ENCODE results near the gene TOM1. TPM values are rescaled to one million over a fixed set of nuclear protein-coding genes. Genes with fewer than 3 reads are reported as not detected.

The TOM1 gene
- total and polyA plus RNA-seq, 4 donors: 17.9 to 53.0 (median 50.5) TPM

- TF ChIP-seq RAD21 (IDR thresholded peaks at IDR 0.05): no peak
Observed at GRCh38 chr22:35354068-35354467, 54.4 kb downstream of the TOM1 start (continued).

GRCh38 chr22:35357883-35358621 lies 58.4 kb downstream of the TOM1 start:
- no peak overlapping the region for H3K27ac ChIP-seq (ENCODE audit: low read depth in 1 of 2, low read length in 2 of 2)

DNA sequence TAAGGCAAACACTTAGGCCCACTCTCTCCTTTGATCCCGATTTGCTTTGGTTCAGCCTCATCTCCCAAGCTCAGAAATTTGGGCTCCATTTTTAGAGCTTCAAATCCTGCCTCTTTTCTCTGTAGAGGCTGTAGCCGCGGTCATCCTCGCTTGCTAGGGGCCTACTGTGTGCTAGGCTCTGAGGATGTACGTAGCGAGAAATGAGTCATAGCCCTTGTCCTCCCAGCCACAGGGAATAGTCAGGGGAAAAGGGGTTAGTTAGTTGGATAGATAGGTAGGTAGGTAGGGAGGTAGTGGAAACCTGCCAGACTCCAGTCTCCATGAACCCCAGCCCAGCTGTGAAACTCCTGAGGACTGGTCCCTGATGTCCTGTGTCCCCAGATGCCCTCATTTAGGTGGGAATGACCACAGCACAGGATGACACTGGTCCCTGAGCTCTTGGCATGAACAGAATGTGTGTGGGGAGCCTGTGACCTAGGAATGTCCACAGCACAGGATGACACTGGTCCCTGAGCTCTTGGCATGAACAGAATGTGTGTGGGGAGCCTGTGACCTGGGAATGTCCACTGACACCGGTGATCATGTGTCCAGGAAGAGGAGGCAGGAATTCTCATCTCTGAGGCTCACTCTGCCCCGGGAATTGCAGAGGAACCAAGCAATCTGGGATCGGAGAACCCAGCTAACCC lies 59.8 kb downstream of the TOM1 start:
- no peak for TF ChIP-seq SP1 (IDR thresholded peaks at IDR 0.05)
- no peak for TF ChIP-seq JUND (IDR thresholded peaks at IDR 0.05)
- no peak for TF ChIP-seq HNF4A (conservative IDR thresholded peaks at IDR 0.05)
- TF ChIP-seq, protein P1, sequence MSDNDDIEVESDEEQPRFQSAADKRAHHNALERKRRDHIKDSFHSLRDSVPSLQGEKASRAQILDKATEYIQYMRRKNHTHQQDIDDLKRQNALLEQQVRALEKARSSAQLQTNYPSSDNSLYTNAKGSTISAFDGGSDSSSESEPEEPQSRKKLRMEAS (IDR thresholded peaks at IDR 0.05): no peak
- no peak for TF ChIP-seq FOXA1 (IDR thresholded peaks at IDR 0.05)
- no peak for TF ChIP-seq RXRA (IDR thresholded peaks at IDR 0.05)
- no peak for TF ChIP-seq NR2F2 (IDR thresholded peaks at IDR 0.05)
- TF ChIP-seq HNF4G (IDR thresholded peaks at IDR 0.05): no peak
- TF ChIP-seq GABPA (IDR thresholded peaks at IDR 0.05 in 1 of 2, conservative IDR thresholded peaks at IDR 0.05 in 1 of 2): no peak
- TF ChIP-seq REST (IDR thresholded peaks at IDR 0.05): no peak
- TF ChIP-seq, protein P2, sequence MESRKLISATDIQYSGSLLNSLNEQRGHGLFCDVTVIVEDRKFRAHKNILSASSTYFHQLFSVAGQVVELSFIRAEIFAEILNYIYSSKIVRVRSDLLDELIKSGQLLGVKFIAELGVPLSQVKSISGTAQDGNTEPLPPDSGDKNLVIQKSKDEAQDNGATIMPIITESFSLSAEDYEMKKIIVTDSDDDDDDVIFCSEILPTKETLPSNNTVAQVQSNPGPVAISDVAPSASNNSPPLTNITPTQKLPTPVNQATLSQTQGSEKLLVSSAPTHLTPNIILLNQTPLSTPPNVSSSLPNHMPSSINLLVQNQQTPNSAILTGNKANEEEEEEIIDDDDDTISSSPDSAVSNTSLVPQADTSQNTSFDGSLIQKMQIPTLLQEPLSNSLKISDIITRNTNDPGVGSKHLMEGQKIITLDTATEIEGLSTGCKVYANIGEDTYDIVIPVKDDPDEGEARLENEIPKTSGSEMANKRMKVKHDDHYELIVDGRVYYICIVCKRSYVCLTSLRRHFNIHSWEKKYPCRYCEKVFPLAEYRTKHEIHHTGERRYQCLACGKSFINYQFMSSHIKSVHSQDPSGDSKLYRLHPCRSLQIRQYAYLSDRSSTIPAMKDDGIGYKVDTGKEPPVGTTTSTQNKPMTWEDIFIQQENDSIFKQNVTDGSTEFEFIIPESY (IDR thresholded peaks at IDR 0.05): no peak
- TF ChIP-seq EGR1 (IDR thresholded peaks at IDR 0.05; ENCODE audit: low read depth in 2 of 2): no peak
- TF ChIP-seq TAF1 (conservative IDR thresholded peaks at IDR 0.05): no peak
- TF ChIP-seq FOXA2 (IDR thresholded peaks at IDR 0.05): no peak
- no peak for TF ChIP-seq RAD21 (IDR thresholded peaks at IDR 0.05)
- no peak for TF ChIP-seq YY1 (IDR thresholded peaks at IDR 0.05)
- TF ChIP-seq ATF3 (IDR thresholded peaks at IDR 0.05): no peak
- TF ChIP-seq CTCF (IDR thresholded peaks at IDR 0.05; ENCODE audit: low read depth, low read length, missing input control): no peak
- DNase-seq (ENCODE audit: low spot score): no peak
- 89% methylated on average over 9 of the region's 9 CpGs for WGBS
- Histone ChIP-seq H3K9me3 (ENCODE audit: control insufficient read depth in 4 of 4, low read length in 3 of 4) (no peaks in the 10 kb centered on the region), H3K4me3 (ENCODE audit: low read depth in 1 of 3, low read length in 3 of 3) (no peak overlapping the region), H3K9ac (ENCODE audit: low read depth in 1 of 2, low read length in 2 of 2) (no peak overlapping the region), H3K36me3 (ENCODE audit: control insufficient read depth in 4 of 4, insufficient read depth in 3 of 4, low read depth in 1 of 4, low read length in 3 of 4) (no peaks in the 10 kb centered on the region), H3K4me1 (ENCODE audit: control insufficient read depth in 4 of 4, insufficient read depth in 4 of 4, low read length in 3 of 4) (no peaks in the 10 kb centered on the region), H3K27ac (ENCODE audit: low read depth in 1 of 2, low read length in 2 of 2) (no peak overlapping the region), H3K27me3 (ENCODE audit: control insufficient read depth in 4 of 4, insufficient read depth in 4 of 4, low read length in 3 of 4) (no peaks in the 10 kb centered on the region)

More at GRCh38 chr22:35357883-35358621, 58.4 kb downstream of the TOM1 start:
- no peaks in the 10 kb centered on the region for H3K36me3 ChIP-seq (ENCODE audit: control insufficient read depth in 4 of 4, insufficient read depth in 3 of 4, low read depth in 1 of 4, low read length in 3 of 4)
- no peaks in the 10 kb centered on the region for H3K9me3 ChIP-seq (ENCODE audit: control insufficient read depth in 4 of 4, low read length in 3 of 4)
- H3K9ac ChIP-seq (ENCODE audit: low read depth in 1 of 2, low read length in 2 of 2): no peak overlapping the region
- no peaks in the 10 kb centered on the region for H3K4me1 ChIP-seq (ENCODE audit: control insufficient read depth in 4 of 4, insufficient read depth in 4 of 4, low read length in 3 of 4)
- 72% methylated on average over 6 of the region's 6 CpGs for WGBS
- no peak overlapping the region for H3K4me3 ChIP-seq (ENCODE audit: low read depth in 1 of 3, low read length in 3 of 3)
- H3K27me3 ChIP-seq (ENCODE audit: control insufficient read depth in 4 of 4, insufficient read depth in 4 of 4, low read length in 3 of 4): no peaks in the 10 kb centered on the region
- TF ChIP-seq ATF3 (IDR thresholded peaks at IDR 0.05): no peak
- TF ChIP-seq EGR1 (IDR thresholded peaks at IDR 0.05; ENCODE audit: low read depth in 2 of 2): no peak
- no peak for TF ChIP-seq FOXA1 (IDR thresholded peaks at IDR 0.05)
- TF ChIP-seq HNF4A (conservative IDR thresholded peaks at IDR 0.05): no peak
- no peak for DNase-seq (ENCODE audit: low spot score)

Measured in liver (tissue), 9 donors.